Retina (tissue), 1 donor: ENCODE data around the gene CHSY1.
"Not testable (repeated sequence)": the region's sequence is repeated elsewhere in the genome, so short reads cannot be mapped to it uniquely, and the experiment has no call there.

Experiments
- DNase-seq: peaks from one replicate; pipeline ENCODE4 v3.0.0-alpha.2; 2016

CHSY1 gene

GRCh38 chr15:101131489-101132389 is 120.1 kb downstream of the CHSY1 start:
- no peak for DNase-seq

- DNase-seq: no peak
These were observed 121.9 kb downstream of the CHSY1 start for GRCh38 chr15:101129851-101130380.

GRCh38 chr15:101128221-101129015 is 123.4 kb downstream of the CHSY1 start:
- DNase-seq: peak; percentile 65

- no peak for DNase-seq
These were observed 124.3 kb downstream of the CHSY1 start for GRCh38 chr15:101127506-101128076.

- no peak for DNase-seq
These were observed 125.0 kb downstream of the CHSY1 start for GRCh38 chr15:101126618-101127505.

GRCh38 chr15:101125881-101126428 is 125.9 kb downstream of the CHSY1 start:
- DNase-seq: not testable (repeated sequence)
